PC-9 (cell line): Measurements from ENCODE around the gene PRAC2.

Experiments used
- CTCF ChIP-seq: fragments of 200-600 bp; sonication (generic); conservative IDR thresholded peaks from 2 replicates; pipeline ENCODE4 v1.6.1; 2017; ENCODE audit warnings: mixed run types, antibody characterized with exemption, mild to moderate bottlenecking, moderate library complexity
- EZH2 ChIP-seq: fragments of 200-600 bp; sonication (generic); IDR thresholded peaks from 2 replicates; pipeline ENCODE4 v1.8.0; 2017; ENCODE audit warnings: antibody characterized with exemption, low read depth

GRCh38 chr17:48767263-48767774, 44.3 kb downstream of the PRAC2 start:
- no peak for TF ChIP-seq CTCF
- no peak for TF ChIP-seq EZH2
